Activated CD4-positive, alpha-beta T cell treated with anti-CD3 and anti-CD28 coated beads, Interleukin-2, Interleukin-4, amounts not matched to agents 100 ng/mL and 50 ng/mL, durations not matched to agents 16 hours and 8 hours (primary cell): ENCODE results near the gene HYOU1.
"Not testable (repeated sequence)": the region's sequence is repeated elsewhere in the genome, so short reads cannot be mapped to it uniquely, and the experiment has no call there.

Experiments used
- DNase-seq: peaks from one replicate; pipeline ENCODE4 v3.0.0-alpha.2; 2020; ENCODE audit warnings: low spot score

Gene HYOU1

GRCh38 chr11:119057000-119057769 is at the start of gene HYOU1:
TSS of gene HYOU1 (minus strand) at chr11:119057205. CDS start at chr11:119056160, 1,045 bp downstream.
- DNase-seq: peak; percentile 99

- no peak for DNase-seq
Measured at GRCh38 chr11:119103793-119104192, 46.8 kb upstream of the HYOU1 start.

GRCh38 chr11:119103161-119103664 is 46.2 kb upstream of the HYOU1 start:
- DNase-seq: not testable (repeated sequence)

DNA sequence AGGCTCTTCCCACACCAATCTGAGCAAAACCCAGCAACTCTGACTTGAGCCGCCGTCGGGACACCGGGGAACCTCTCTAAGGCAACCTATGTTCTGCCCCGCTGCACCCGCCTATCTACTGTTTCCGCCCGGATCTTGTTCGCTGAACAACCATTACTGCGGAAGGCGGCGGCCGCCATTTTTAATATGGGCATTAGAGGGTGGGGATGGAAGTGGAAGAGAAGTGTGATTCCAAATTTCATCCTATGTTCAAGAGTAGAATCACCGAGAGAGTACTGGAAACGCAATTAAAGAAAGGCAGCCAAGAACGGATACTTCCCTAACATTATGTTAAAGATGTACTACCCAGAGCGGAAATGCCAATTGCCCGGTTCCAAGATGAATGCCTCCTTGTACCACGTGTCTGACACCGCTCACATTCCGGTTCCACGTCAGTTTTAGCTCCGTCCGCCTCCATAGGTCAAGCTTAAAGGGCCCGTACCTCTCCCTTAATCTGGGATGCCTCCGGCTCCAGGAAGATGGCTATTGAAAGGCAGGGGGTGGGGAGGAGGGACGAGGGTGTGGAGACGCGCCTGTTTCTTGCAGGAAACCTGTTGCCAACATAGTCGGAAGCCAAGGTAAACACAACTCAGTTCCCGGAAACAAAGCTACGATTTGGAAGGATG is 44.9 kb upstream of the HYOU1 start, which contains the start of gene DPAGT1:
Gene DPAGT1 (minus strand): TSS at position 95 of the 665 bp plus-strand sequence. CDS start 198 bp downstream, outside the sequence.
- DNase-seq: peak; percentile 91

GRCh38 chr11:119100994-119101758 is 44.2 kb upstream of the HYOU1 start:
- no peak for DNase-seq

GRCh38 chr11:119100246-119100970 is 43.4 kb upstream of the HYOU1 start:
- no peak for DNase-seq

- DNase-seq: no peak
Measured at GRCh38 chr11:119099711-119100110, 42.7 kb upstream of the HYOU1 start.

DNA sequence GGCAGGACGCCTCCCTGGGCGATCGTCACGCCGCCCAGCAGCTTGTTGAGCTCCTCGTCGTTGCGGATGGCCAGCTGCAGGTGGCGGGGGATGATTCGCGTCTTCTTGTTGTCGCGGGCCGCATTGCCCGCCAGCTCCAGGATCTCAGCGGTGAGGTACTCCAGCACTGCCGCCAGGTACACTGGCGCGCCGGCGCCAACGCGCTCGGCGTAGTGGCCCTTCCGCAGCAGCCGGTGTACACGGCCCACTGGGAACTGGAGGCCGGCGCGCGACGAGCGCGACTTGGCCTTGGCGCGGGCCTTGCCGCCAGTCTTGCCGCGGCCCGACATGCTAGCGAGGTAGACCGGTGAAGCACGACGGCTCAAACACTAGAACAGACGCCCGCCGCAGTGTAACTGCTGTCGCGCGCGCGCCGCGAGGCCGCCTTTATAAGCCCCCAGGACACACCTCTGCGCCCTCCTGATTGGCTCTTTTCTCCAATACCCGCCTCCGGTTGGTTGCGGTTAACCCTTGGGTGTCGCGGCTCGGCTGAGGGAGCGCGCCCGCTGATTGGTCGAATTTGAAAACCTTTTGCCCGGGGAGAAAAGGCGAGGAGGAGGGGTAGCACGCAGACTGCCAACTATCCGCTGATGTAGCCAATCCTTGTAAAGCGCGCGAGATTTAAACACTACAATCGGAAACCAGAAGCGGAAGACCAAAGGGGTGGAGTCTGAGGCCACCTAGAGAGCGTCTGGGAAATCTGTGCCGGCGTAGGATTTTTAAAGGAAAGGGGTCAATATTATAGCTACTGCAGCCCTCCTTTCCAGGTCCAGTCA is 38.3 kb upstream of the HYOU1 start:
- DNase-seq: peak; percentile 100

- DNase-seq: no peak
Measured at GRCh38 chr11:119094816-119095065, 37.7 kb upstream of the HYOU1 start.

DNA sequence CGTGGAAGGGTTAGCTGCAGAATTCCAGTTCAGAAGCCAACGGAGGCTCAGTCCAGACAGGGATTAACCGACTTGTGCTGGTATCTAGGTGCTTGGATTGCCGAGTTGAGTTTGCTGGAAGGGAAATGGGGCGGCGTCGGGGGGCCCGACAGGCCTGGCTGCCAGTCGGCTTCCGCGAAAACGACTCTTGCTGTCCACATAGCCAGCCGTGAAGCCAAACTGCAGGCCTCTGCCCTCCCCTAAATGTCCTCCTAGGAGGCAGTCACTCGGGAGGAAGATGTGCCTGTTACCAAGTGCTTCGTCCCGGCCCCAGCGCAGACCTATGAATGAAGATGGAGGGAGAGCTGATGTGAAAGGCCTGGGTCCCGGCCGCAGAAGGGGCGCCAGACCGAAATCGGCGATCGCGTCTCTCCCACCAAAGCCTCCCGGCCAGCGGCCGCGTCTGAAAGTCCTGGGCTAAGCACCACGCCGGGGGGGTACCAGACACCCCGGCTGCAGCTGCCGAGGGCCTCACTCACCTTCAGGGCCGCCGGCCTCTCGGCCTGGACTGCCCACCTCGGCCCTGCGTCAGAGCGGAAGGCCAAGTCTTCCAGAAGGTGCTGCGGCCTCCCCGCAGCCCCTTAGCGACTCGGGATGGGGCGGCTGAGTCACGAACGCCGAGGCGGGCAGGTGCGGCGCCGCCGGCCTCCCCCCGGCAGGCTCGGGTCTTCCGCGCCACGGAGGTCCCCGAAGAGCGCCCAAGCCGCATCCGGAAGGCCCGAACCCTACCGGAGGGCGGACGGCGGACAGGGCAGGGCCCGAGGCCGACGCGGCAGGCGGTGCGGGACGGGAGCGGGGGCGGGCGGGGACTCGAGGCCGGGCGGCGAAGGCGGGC is 37.2 kb upstream of the HYOU1 start:
- no peak for DNase-seq

GRCh38 chr11:119092880-119093842 is 36.2 kb upstream of the HYOU1 start:
- no peak for DNase-seq

GRCh38 chr11:119091966-119092879 is 35.2 kb upstream of the HYOU1 start:
- DNase-seq: no peak

DNA sequence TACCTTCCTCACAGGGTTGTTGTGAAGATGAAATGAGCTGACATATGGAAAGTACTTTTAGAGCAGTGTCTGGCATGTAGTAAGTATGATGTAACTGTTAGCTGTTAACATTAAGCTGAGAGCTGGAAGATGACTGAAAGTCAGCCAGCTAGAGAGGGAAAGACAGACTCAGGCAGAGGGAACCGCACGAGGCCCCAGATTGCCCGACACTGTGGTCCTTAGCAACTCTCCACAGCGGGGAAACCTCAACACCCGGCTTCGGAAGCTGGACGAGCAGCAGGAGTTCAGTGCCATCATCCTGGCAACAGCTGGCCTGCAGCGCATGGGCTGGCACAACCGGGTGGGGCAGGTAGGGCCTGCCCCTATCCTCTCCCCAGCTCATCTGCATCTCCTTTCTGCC is 34.2 kb upstream of the HYOU1 start:
- DNase-seq: no peak

- no peak for DNase-seq
Measured at GRCh38 chr11:119089319-119089718, 32.3 kb upstream of the HYOU1 start.

GRCh38 chr11:119088406-119088805 is 31.4 kb upstream of the HYOU1 start:
- no peak for DNase-seq

GRCh38 chr11:119087747-119088241 is 30.8 kb upstream of the HYOU1 start:
- DNase-seq: no peak

- no peak for DNase-seq
Measured at GRCh38 chr11:119087123-119087522, 30.1 kb upstream of the HYOU1 start.

GRCh38 chr11:119085437-119085847 is 28.4 kb upstream of the HYOU1 start:
- no peak for DNase-seq
